HEK293T (cell line): ENCODE results near the gene KLHL29.

ENCODE experiments used
- FOXK2 ChIP-seq: fragments of 450-650 bp; IDR thresholded peaks from 2 replicates; pipeline ENCODE4 v1.6.1; 2016; ENCODE audit warnings: mild to moderate bottlenecking
- FOXM1 ChIP-seq: fragments of 450-650 bp; IDR thresholded peaks from 2 replicates; pipeline ENCODE4 v1.6.1; 2017; ENCODE audit warnings: mild to moderate bottlenecking, borderline replicate concordance
- SP1 ChIP-seq: fragments of 450-650 bp; IDR thresholded peaks from 2 replicates; pipeline ENCODE4 v1.6.1; 2017
- TARDBP ChIP-seq: fragments of 450-650 bp; IDR thresholded peaks from 2 replicates; pipeline ENCODE4 v1.6.1; 2016
- ZNF384 ChIP-seq: fragments of 450-650 bp; IDR thresholded peaks from 2 replicates; pipeline ENCODE4 v1.6.1; 2016

GRCh38 chr2:23543728-23544127 lies 158.7 kb downstream of the KLHL29 start:
- TF ChIP-seq FOXM1 = no peak
- no peak for TF ChIP-seq ZNF384
- TF ChIP-seq FOXK2 = no peak
- TF ChIP-seq SP1 = no peak
- no peak for TF ChIP-seq TARDBP
